ENCODE results near the gene LGR6.
A peak's percentile ranks its signal among the peaks of the same experiment; 100 is the strongest.
"Not testable (repeated sequence)": the region's sequence is repeated elsewhere in the genome, so short reads cannot be mapped to it uniquely, and the experiment has no call there.

LGR6 gene

GRCh38 chr1:202329891-202330290 is 136.3 kb downstream of the LGR6 start:
- DNase-seq (ENCODE audit: low spot score) = no peak

GRCh38 chr1:202333861-202334260 is 140.3 kb downstream of the LGR6 start:
- no peak for DNase-seq (ENCODE audit: low spot score)

- peak; percentile 73 for DNase-seq (ENCODE audit: low spot score)
Measured at GRCh38 chr1:202343652-202344349, 150.2 kb downstream of the LGR6 start.

- no peak for DNase-seq (ENCODE audit: low spot score)
Measured at GRCh38 chr1:202348005-202348508, 154.5 kb downstream of the LGR6 start.

- peak; percentile 99 for DNase-seq (ENCODE audit: low spot score)
Measured at GRCh38 chr1:202348509-202349205, 155.1 kb downstream of the LGR6 start, which contains the start of gene PPP1R12B. Gene PPP1R12B (plus strand): TSS chr1:202348699. CDS start chr1:202348852, 153 bp downstream.

GRCh38 chr1:202349206-202349928 is 155.8 kb downstream of the LGR6 start:
- peak; percentile 26 for DNase-seq (ENCODE audit: low spot score)

- DNase-seq (ENCODE audit: low spot score) = peak; percentile 33
Measured at GRCh38 chr1:202351725-202352124, 158.1 kb downstream of the LGR6 start.

GRCh38 chr1:202352583-202353197 is 159.1 kb downstream of the LGR6 start:
- DNase-seq (ENCODE audit: low spot score) = not testable (repeated sequence)

GRCh38 chr1:202355944-202356553 is 162.4 kb downstream of the LGR6 start:
- DNase-seq (ENCODE audit: low spot score) = no peak

GRCh38 chr1:202357506-202357905 is 163.9 kb downstream of the LGR6 start:
- no peak for DNase-seq (ENCODE audit: low spot score)

GRCh38 chr1:202361224-202361623 is 167.6 kb downstream of the LGR6 start:
- no peak for DNase-seq (ENCODE audit: low spot score)

GRCh38 chr1:202361701-202362100 is 168.1 kb downstream of the LGR6 start:
- DNase-seq (ENCODE audit: low spot score) = no peak

GRCh38 chr1:202362212-202362611 is 168.6 kb downstream of the LGR6 start:
- DNase-seq (ENCODE audit: low spot score) = no peak

- no peak for DNase-seq (ENCODE audit: low spot score)
Measured at GRCh38 chr1:202365092-202365815, 171.7 kb downstream of the LGR6 start.

- DNase-seq (ENCODE audit: low spot score) = no peak
Measured at GRCh38 chr1:202367271-202367670, 173.7 kb downstream of the LGR6 start.
